Esophagus squamous epithelium (tissue), 4 donors: ENCODE results near the gene CPLANE2.

Experiments used
- CTCF ChIP-seq, 6 experiments: fragments of 450-650 bp in 4 of 6; fragments of 200-600 bp in 2 of 6; sonication (generic) in 2 of 6; IDR thresholded peaks; one replicate each; pipeline ENCODE4 v1.5.1; 2016 to 2019; ENCODE audit warnings: antibody characterized with exemption in 6 of 6, mild to moderate bottlenecking in 4 of 6, moderate library complexity in 4 of 6
- POLR2A ChIP-seq, 4 donors: fragments of 450-650 bp; IDR thresholded peaks; one replicate each; pipeline ENCODE4 v1.6.1; 2017; ENCODE audit warnings: antibody characterized with exemption in 4 of 4, mild to moderate bottlenecking in 4 of 4, moderate library complexity in 3 of 4

- TF ChIP-seq CTCF (IDR thresholded peaks at IDR 0.05) (no peak), POLR2A (IDR thresholded peaks at IDR 0.05) (no peak)
Measured at GRCh38 chr1:16221499-16221898, 15.5 kb downstream of the CPLANE2 start.
